ENCODE results near the gene MDN1. TPM values are rescaled to one million over a fixed set of nuclear protein-coding genes. Genes with fewer than 3 reads are reported as not detected.
"Not testable (repeated sequence)": the region's sequence is repeated elsewhere in the genome, so short reads cannot be mapped to it uniquely, and the experiment has no call there.

The MDN1 gene
- total and polyA plus RNA-seq, 2 of the 4 experiments (the other 2 are of a cell fraction), result 7.7 to 26.7 TPM

DNA sequence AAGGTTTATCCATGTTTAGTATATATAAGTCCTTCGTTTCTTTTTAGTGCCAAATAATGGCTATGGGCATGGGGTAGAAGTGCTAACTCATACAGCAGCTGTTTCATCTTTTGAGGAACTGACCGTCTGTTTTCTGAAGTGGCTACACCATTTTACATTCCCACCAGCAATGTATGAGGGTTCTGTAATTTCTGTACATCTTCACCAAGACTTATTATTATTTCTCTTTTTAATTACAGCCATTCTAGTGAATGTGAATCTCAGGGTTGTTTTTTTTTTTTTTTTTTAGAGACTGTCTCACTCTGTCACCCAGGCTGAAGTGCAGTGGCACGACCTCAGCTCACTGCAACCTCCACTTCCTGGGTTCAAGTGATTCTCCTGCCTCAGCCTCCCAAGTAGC, 183.2 kb downstream of the MDN1 start:
- H4K91ac ChIP-seq (ENCODE audit: insufficient read depth, low read depth, low read length); H4K5ac ChIP-seq (ENCODE audit: low read depth, low read length); H3K18ac ChIP-seq (ENCODE audit: low read depth, low read length); intact Hi-C loops (cut with micrococcal nuclease); H2AFZ ChIP-seq (replicated peaks; ENCODE audit: low read length, poor library complexity); H3K27ac ChIP-seq (ENCODE audit: insufficient read depth, low read length); H2BK15ac ChIP-seq (ENCODE audit: low read depth, low read length); H3K14ac ChIP-seq (replicated peaks; ENCODE audit: low read depth, low read length); DNase-seq; H3K4me1 ChIP-seq (ENCODE audit: control insufficient read depth, insufficient read depth, low read length); H3K56ac ChIP-seq (ENCODE audit: extremely low read depth, insufficient read depth, low read length); H3K4me2 ChIP-seq (ENCODE audit: low read depth, low read length); H3K4ac ChIP-seq (ENCODE audit: low read depth, low read length); H3K9ac ChIP-seq (ENCODE audit: low read depth, low read length); dilution Hi-C loops (cut with HindIII; ENCODE audit: low sequenced_read_pairs, unreplicated experiment); H3K9me3 ChIP-seq (ENCODE audit: control insufficient read depth, insufficient read depth, low read length); in situ Hi-C loops (cut with MboI; ENCODE audit: low sequenced_read_pairs); H3K9me1 ChIP-seq (ENCODE audit: insufficient read depth, low read length); H2BK5ac ChIP-seq (ENCODE audit: low read depth, low read length, poor library complexity, severe bottlenecking); H3K23ac ChIP-seq (ENCODE audit: low read depth, low read length); H3K36me3 ChIP-seq (ENCODE audit: control insufficient read depth, insufficient read depth, low read length); CTCF ChIA-PET; H2AK5ac ChIP-seq (ENCODE audit: low read depth, low read length); H3K27me3 ChIP-seq (ENCODE audit: control insufficient read depth, insufficient read depth, low read length); H2AK9ac ChIP-seq (replicated peaks; ENCODE audit: low read depth, low read length, poor library complexity); H4K8ac ChIP-seq (ENCODE audit: low read depth in 2 of 2, low read length in 2 of 2); H2BK20ac ChIP-seq (ENCODE audit: low read depth, low read length); H4K20me1 ChIP-seq (ENCODE audit: insufficient read depth, low read length); H3K4me3 ChIP-seq (ENCODE audit: insufficient read depth, low read depth, low read length); ATAC-seq (ENCODE audit: low read depth); H2BK120ac ChIP-seq (ENCODE audit: low read depth, low read length): not testable (repeated sequence)
- BruUV-seq (replicated peaks), result TSS peak; percentile 46
- POLR2A ChIA-PET (ENCODE audit: unreplicated experiment), result interaction anchor here (0.5 kb wide), 1 partner anchor 551 kb away, joined by 3 read pairs; no protein-coding TSS in a partner anchor
- no CpG with 5 or more reads among the region's 3 CpGs for WGBS, 2 experiments (ENCODE audit: extremely low coverage in 2 of 2, insufficient read length in 1 of 2)
- H3K79me1 ChIP-seq (ENCODE audit: low read depth in 1 of 2, low read length in 2 of 2), result peaks cover 10 to 13% of the 10 kb centered on the region in 2 experiments; a peak in 3 of 4 replicates
